Raji (cell line): ENCODE results near the gene WFDC8.

ENCODE experiments used
- POLR2A ChIP-seq: IDR thresholded peaks from 2 replicates; pipeline ENCODE4 v1.6.1; 2011; ENCODE audit warnings: low read depth, low read length, control low read depth; ENCODE audit not compliant: insufficient read depth

Gene WFDC8

DNA sequence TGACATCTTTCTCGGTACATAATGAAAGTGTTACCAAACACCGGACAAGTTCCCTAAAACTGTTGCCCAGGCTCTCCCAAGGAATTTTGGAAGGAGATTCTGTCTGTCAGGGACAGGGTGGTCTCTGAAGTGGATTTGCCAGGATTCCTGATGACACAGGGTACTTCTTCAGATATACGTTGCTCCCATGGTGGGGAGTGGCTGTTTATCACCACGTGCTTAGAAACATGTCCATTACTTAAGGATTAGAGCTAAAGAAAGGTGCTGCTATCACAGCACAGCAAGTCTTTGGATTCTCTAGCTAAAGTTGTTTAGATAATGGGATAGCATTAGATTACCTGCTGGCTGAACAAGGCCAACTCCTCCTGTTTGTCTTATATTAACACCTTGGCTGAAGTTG is 70.0 kb downstream of the WFDC8 start:
- TF ChIP-seq POLR2A = no peak

DNA sequence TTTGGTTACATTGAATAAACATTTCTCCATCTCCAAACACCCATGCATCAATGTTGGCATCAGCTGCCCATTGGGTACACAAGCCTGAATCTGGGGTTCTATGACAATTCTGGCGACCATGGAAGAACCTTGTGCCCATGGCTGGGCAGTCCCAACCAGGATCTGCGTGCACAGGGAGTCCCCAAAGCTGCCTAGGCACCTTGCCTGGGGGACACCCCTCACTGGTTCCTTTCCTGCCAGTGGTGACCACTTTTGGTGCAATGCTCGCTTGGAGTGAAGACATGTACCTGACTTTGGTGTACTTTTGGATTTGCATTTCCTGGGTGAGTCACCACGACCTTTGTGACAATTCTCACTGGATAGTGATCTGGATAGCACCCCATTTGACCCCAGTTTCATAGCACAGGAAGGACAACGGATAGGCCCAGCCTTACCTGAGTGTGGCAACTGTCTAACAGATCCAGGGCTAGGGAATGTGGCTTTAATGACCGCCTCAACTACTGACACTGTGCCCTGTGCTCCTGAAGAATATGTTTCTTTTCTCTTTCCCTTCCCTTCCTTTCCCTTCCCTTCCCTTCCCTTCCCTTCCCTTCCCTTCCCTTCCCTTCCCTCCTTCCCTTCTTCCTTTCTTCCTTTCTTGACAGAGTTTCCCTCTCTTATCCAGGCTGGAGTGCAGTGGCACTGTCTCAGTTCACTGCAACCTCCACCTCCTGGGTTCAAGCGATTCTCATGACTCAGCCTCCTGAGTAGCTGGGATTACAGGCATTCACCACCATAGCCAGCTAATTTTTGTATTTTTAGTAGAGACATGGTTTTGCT is 70.8 kb downstream of the WFDC8 start:
- no peak for TF ChIP-seq POLR2A

DNA sequence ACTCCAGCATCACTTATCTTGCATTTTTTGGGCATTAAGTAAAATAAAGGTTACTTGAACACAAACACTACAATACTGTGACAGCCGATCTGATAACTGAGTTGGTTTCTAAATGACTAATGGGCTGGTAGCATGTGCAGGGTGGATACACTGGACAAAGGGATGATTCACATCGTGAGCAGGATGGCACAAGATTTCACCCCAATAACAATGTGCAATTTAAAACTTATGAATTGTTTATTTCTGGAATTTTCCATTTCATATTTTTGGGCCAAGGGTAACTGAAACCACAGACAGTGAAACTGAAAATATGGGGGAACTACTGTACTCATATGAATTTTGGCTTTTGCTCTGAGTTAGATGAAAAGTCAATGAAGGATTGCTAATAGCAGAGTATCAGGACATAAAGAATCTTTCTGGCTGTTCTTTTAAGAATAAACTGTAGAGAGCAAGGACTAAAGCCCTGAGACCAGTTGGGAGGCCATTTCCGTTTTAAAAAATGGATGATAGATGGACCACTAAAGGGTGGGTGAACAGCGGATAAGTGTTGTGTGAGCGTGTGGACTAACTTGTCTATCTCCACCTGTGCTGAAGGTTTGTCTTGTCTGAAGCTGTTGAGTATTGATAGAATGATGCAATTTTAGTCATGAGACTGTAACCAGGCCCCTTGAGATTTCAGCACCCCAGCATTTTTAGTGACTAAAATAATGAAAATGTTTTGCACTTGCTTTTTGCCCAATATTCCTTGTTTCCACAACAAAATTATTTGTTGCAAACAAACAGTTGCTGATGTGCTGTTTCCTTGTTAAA is 71.9 kb downstream of the WFDC8 start:
- TF ChIP-seq POLR2A = no peak

DNA sequence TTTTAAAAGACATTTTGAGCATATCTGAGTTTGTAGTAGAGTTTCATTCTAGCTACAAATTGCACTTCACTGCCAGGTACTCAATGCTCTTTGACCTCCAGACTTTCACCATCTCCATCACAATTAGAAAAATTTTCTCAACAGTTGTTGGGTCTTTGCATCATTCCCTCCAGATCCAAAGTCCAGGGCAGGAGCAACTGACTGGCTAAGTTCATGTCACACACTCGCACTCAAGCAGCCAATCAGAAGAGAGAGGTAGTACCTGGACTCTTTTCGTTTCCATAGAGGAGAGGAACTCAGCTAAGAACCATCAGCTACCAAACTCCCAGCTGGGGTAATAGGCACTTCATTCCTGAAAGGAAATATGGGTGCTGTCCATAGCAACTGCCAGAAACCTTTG is 72.7 kb downstream of the WFDC8 start:
- TF ChIP-seq POLR2A = no peak

DNA sequence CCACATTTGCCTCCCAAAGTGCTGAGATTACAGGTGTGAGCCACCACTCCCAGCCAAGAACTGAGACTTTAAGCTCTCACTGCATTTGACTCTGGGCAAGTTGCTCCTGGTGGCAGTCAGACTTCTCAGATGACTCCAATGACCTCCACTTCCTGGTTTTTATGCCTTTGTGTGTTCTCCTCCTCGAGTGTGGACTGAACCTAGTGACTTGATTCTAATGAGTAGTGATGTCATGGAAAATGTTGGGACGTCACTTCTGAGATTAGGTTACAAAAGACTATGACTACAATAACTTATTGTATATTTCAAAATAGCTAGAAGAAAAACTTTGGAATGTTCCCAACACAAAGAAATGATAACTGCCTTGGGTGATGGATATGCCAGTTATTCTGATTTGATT is 75.7 kb downstream of the WFDC8 start:
- TF ChIP-seq POLR2A = no peak

DNA sequence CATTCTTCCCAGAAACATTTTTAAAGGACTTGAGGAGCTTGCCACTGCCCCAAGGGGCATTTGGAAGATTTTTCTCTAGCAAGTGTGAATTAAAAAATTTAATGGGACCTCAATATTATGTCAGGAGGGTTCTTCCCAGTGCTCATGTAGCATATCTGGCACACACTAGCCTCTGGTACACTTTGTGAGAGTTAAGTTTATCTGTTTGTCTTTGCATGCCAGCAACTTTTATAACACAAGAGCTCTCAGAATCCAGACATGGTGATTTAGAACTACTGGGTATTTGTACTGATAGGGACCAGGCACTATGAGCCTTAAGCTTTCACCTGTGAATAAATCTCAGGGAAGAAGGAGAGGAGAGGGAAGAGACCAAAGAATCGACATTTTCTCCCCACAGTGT is 76.5 kb downstream of the WFDC8 start:
- TF ChIP-seq POLR2A = no peak
